Dermis microvascular lymphatic vessel endothelial cell (primary cell): Measurements from ENCODE around the gene TAF9B. TPM values are rescaled to one million over a fixed set of nuclear protein-coding genes. Genes with fewer than 3 reads are reported as not detected.
"Not testable (repeated sequence)": the region's sequence is repeated elsewhere in the genome, so short reads cannot be mapped to it uniquely, and the experiment has no call there.

ENCODE experiments used
- DNase-seq, 2 donors: peaks; one replicate each; pipeline versions ENCODE4 v3.0.0 to v3.0.0-alpha.2; 2010; ENCODE audit warnings: low read depth in 2 of 2
- total RNA-seq: library from RNA; depleted of rRNA; stranded (reverse); fragments of >200 nt; gene quantifications from 2 replicates; pipeline ENCODE4 v1.2.1, GENCODE V29; 2014

Gene TAF9B
- total RNA-seq, 1 donor from 2014 or later: 20.2 TPM

DNA sequence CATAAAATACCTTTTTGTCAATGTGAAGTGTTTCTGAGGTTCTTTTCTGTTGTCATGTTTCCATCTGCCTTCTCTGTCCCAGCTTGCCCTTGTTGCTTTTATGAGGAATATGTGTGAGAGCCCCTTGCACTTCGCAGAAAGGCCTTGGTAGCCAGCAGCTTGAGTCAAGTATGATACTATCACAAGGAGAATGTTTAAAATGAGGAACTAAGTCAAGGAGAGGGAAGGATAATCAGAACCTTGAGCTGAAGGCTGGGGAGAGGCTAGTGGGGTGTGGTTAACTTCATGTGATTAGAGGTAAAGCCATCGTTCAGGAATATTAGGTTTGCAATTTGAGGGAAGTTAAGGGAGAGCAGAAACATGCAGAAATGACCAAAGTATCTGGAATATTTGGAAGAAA is 22.7 kb downstream of the TAF9B start:
- no peak for DNase-seq

DNA sequence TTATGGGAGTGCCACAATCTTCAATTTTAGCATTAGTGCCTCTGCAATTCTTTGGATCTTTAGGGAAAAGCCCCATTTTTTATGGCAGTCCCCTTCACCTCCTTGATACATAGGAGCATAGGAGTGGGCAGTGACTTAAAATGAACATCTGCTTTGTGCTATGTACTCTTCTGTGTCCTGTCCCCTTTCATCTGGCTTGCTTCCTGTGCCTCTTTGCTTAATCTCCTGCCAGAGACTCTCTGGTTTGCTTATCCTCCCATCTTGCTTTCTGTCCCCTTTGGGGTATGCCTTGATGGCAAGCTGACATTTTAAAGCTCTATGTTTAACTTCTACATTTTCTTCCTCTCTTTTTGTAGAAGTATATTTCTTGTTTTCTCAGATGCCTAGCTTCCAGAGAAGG is 23.1 kb downstream of the TAF9B start:
- DNase-seq: no peak

DNA sequence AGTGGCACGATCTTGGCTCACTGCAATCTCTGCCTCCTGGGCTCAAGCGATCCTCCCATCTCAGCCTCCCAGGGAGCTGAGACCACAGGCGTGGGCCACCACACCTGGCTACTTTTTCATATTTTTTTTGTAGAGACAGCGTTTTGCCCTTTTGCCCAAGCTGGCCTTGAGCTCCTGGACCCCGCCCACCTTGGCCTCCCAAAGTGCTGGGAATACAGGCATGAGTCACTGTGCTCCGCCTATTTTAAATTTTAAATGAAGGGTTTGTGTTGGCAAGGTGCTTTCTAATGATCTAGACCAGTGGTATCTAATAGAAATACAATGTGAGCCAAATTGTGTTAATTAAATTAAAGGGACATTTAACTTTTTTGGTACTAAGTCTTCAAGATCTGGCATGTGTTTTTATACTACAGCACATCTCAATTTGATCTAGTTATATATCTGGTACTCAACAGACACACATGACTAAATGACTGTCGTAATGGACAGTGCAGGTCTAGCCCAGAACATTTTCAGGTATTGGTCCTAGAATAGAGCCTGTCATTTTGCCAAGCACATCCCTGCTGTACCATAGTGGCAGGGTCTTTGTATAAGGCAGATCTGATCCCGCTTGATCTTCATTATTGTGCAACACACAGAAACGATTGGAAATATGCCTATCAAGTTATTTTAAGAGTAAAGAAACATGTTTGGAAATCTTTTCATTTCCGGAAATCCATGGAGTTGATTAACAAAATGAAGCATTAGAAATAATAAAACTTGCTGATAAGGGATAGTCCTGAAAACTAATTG is 28.1 kb downstream of the TAF9B start:
- no peak for DNase-seq

DNA sequence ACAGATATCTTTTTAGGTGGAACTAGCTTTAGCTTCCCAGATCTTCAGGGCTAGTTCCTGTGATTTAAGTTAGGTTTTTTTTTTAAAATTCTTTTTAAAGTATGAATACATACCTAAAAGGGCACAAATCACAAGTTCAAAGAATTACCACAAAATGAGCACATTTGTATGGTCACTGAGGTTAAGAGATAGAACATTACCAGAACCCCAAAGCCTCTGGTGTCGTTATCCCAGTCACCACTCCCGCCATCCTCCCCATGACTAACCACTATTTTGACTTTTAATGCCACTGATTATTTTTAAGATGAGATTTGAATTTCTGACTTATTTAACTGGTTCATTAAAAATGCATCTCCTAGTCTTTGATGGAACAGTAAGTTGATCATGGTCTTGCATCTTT is 30.0 kb downstream of the TAF9B start:
- DNase-seq: no peak

DNA sequence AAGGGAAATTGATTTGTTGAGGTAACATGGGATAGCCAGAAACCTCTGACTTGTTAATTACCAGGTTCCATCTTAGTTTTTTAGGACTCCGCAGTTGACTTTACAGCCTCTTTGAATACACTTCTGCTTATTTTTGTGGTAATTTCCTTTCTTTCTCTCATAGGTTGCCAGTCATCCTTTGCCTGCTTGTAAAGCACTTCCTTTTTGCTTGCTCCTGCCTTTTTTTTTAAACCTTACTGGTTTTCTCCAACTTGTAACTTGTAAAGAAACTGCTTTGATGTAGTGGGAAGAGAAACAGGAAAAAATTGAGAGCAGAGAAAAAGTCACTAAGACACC is 32.8 kb downstream of the TAF9B start:
- no peak for DNase-seq

DNA sequence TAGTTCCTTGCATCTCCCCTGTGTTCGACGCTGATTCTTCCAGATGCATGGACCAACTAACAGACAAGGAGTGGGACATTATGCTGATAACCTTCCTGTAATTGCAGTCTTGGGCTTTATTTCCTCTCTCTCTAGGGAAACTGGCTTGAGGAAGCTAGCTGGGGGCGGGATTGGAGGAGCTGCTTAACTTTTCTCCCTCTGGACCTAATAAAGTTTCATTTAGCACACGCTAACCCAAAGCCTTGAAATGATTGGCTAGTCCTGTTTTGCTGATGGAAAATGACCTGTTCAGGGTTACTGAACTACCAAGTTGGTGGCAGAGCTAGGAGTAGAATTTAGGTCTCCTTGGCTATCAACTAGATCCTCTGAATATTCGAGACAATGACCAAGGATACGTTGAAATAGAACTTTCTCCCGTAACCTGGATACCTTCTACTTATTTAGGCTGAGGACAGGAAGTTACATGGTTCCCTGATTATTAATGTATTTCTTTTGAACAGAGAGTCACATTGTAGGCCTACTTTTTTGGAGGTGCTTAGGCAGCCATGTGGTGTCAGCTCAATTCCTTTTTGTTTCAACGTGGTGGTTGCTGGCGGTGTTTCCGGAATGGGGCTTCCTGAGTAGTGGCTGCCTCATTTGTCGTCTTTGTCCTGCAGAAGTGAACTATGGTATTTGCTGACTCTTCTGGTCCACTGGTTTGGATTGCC is 33.4 kb downstream of the TAF9B start:
- peak in 1 of 2 donors; percentile 17 for DNase-seq

DNA sequence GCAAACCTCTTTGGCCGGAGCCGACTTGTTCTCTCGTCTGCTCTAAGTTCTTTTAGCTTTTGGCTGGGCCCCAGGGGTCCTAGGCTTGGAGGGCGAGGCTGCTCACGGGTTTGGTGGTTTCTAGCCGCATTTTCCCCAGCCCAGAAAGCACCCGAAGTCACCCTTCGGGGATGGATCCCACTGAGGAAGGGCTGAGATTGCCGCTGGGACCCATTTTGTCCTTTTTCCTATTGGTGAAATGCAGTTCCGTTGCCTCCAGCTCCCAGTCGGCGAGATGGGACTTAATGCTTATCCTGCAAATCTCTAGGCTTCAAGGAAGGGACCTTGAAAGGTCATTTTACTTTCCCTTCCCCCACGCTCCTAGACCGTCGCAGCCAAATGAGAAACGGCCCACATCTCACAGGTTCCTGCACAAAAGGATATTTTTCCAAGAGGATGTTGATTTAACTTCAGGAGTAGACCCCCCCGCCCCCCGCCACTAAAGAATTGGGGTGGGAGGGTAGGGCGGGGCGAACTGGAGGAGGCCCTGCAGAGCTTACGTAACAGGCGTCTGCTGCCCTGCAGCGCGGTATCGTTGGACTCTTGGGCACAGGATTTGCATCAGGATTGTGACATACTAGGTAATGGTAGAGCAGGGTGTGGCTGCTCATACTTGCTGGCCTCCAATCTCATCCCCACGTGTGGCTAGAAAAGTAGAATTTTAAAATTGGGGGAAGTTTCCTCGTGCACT is 34.8 kb downstream of the TAF9B start:
- peak; percentile 15 to 44 for DNase-seq

DNA sequence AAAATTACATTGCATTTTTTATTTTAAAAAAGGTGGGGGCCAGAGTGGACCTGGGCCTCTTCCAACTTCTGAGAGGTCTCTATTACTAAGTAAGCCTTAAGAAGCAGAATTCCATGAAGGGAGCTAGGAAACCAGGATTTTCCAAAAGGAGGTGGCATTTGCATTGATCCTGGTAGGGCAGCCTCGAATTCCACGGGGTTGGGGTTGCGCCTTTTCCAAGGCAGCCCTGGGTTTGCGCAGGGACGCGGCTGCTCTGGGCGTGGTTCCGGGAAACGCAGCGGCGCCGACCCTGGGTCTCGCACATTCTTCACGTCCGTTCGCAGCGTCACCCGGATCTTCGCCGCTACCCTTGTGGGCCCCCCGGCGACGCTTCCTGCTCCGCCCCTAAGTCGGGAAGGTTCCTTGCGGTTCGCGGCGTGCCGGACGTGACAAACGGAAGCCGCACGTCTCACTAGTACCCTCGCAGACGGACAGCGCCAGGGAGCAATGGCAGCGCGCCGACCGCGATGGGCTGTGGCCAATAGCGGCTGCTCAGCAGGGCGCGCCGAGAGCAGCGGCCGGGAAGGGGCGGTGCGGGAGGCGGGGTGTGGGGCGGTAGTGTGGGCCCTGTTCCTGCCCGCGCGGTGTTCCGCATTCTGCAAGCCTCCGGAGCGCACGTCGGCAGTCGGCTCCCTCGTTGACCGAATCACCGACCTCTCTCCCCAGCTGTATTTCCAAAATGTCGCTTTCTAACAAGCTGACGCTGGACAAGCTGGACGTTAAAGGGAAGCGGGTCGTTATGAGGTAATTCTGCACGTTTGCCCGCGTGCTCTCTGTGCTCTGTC is 35.6 kb downstream of the TAF9B start, which contains the start of gene PGK1:
Gene PGK1, plus strand, starts transcription at position 626 of the 824 bp plus-strand sequence. Its CDS starts 93 bp downstream, at position 719.
- peak; percentile 85 to 96 for DNase-seq

DNA sequence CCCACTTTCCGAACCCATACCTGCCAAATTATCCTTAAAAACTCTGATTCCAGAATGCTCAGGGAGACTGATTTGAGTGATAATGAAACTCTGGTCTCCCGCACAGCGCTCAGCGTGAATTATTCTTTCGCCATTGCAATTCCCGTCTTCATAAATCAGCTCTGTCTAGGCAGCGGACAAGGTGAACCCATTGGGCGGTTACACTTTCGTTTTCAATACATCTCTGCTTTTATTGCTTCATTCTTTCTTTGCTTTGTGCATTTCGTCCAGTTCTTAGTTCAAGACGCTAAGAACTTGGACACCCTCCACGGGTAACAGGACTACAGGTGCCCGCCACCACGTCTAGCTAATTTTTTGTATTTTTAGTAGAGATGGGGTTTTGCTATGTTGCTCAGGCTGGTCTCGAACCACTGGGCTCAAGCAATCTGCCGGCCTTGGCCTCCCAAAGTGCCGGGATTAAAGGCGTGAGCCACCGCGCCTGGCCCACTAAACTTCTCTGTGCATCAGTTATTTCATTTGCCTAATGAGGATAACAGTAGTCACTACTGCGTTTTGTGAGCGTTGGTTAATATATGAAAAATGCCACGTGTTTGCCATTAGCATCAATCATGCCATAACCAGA is 36.3 kb downstream of the TAF9B start:
- DNase-seq: no peak

DNA sequence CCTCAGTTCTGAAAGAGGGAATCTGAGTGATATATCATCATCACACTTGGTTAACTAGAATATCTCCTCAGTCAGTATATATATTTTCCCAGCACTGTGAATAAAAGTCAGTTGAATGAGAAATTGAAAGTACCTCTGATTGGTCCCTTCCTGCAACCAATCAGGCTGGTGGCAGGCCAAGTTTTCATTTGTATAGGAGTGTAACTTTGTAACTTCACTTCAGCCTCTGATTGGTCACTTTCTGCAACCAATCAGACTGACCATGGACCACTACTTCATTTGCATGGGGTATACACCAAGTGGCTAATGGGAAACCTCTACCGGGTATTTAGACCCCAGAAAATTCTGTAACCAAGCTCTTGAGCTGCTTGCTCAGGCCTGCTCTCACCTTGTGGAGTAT is 37.4 kb downstream of the TAF9B start:
- DNase-seq: no peak

DNA sequence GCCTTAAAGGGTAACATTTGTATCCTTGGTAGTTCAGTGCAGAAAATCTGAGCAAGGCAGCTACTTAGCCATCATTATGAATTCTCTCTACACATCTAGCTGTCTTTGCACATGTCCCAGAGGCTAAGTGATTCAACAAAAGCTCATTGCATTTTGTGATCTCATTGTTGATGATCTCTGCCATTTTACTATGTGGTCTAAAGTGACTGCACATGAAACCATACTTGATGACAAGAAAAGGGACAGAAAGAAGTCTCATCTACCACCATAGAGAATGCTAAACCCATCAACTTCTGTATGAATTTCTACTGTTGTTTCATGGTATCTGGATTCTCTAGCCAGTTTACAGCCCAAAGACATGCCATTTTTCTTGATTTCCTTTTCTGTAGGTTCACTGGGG is 41.3 kb downstream of the TAF9B start:
- DNase-seq: no peak

DNA sequence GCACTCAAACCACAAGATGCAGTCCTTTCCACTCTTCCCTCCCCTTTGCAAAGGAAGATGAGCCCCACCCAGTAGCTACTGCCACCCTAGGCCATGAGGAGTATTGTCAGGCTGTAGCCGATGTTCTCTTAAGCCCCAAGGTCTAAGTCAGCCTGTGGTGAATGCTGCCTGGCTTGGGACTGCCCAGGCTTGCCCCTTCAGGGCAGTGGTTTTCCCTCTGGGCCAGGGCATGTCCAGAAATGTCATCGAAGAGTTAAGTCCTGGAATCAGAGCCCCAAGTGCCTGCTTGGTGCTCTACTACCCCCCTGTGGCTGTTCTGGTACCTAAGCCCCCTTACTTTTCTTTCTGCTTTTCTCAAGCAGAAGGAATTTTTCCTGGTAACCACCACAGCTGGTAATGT is 47.2 kb downstream of the TAF9B start:
- peak in 1 of 2 donors; percentile 48 for DNase-seq

DNA sequence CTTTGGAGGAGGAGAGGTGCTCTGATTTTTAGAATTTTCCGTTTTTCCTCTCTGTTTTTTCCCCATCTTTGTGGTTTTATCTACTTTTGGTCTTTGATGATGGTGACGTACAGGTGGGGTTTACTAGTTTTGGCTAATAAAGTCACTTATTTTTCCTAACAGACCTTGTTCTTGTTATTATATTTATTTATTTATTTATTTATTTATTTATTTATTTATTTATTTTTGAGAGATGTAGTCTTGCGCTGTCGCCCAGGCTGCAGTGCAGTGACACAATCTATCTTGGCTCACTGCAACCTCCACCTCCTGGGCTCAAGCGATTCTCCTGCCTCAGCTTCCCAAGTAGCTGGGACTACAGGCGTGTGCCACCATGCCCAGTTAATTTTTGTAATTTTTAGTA is 58.0 kb downstream of the TAF9B start:
- not testable (repeated sequence) for DNase-seq

Other genes with a start within 250 kb of the TAF9B start
- 200 and 209 TPM in 2 replicates for gene MAGT1, start 244.2 kb downstream of the TAF9B start, total RNA-seq
- 362 and 441 TPM in 2 replicates for gene COX7B, start 240.2 kb downstream of the TAF9B start, total RNA-seq
- 6.4 and 9.7 TPM in 2 replicates for gene ATP7A, start 229.0 kb downstream of the TAF9B start, total RNA-seq
- 0.13 TPM in 1 of 2 replicates, not detected in the other for gene PGAM4, start 170.0 kb downstream of the TAF9B start, total RNA-seq
- gene PGK1, start 35.4 kb downstream of the TAF9B start, total RNA-seq: 191 and 208 TPM in 2 replicates
- gene CYSLTR1, start 188.0 kb upstream of the TAF9B start, total RNA-seq: under 0.01 TPM in 2 replicates